Measurements from ENCODE around the gene CREB1.

The CREB1 gene

DNA sequence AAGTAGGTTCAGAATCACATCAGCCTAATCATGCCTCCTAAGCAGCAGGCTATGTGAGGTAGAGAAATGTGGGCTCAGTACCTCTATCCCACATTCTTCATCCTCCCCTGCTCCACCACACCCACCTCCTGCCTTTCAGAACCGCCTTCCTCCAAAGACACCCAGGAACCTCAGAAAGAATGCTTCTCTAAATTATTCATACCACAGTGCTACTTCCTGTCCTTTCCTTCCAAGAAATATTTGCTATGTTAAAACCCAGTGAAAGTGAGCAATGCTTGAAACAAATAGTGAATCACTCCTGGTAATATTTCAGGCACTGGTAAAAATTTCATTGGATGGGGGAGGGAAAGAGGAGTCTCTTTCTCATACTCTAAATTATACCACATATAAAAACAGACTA is 24.0 kb upstream of the CREB1 start:
- no peak for DNase-seq (ENCODE audit: low read depth, low spot score)
- TF ChIP-seq, protein P1, sequence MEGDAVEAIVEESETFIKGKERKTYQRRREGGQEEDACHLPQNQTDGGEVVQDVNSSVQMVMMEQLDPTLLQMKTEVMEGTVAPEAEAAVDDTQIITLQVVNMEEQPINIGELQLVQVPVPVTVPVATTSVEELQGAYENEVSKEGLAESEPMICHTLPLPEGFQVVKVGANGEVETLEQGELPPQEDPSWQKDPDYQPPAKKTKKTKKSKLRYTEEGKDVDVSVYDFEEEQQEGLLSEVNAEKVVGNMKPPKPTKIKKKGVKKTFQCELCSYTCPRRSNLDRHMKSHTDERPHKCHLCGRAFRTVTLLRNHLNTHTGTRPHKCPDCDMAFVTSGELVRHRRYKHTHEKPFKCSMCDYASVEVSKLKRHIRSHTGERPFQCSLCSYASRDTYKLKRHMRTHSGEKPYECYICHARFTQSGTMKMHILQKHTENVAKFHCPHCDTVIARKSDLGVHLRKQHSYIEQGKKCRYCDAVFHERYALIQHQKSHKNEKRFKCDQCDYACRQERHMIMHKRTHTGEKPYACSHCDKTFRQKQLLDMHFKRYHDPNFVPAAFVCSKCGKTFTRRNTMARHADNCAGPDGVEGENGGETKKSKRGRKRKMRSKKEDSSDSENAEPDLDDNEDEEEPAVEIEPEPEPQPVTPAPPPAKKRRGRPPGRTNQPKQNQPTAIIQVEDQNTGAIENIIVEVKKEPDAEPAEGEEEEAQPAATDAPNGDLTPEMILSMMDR (IDR thresholded peaks at IDR 0.05; ENCODE audit: insufficient read depth, low read length, missing control alignments) = no peak
- ChIA-PET POLR2A (interaction anchor here (0.8 to 1.9 kb wide), 3 partner anchors 8 to 26 kb away, joined by 4 to 17 read pairs (median 5); partner anchors contain the start of gene CREB1), CTCF (interaction anchor here (1.4 to 3.8 kb wide), 2 partner anchors 9 to 18 kb away, joined by 5 to 21 read pairs; no protein-coding TSS in a partner anchor)
- H3K4me3 ChIP-seq (ENCODE audit: low read depth, low read length) = no peak overlapping the region

DNA sequence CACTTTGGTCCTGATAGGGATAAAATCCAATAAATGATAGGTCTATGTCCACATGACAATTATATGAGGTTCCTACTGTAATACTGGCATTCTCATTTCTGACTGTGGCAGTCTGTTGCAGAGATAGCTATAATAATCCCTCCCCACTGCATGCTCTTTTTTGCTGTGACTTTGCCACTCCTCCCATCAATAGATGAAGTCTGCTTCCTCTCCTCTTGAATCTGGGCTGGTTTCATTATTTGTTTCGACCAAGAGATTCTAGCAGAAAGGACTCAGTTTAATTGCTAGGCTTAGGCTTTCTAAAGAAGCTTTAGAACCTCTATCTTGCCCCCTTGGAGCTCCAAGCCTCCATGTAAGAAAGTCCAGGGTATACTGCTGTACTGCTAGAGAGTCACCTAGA is 23.3 kb upstream of the CREB1 start:
- POLR2A ChIA-PET = interaction anchor here (1.0 to 1.2 kb wide), 2 partner anchors 23 to 24 kb away, joined by 3 to 4 read pairs; partner anchors contain the start of gene CREB1
- TF ChIP-seq, protein P1 (IDR thresholded peaks at IDR 0.05; ENCODE audit: insufficient read depth, low read length, missing control alignments) = no peak
- H3K4me3 ChIP-seq (ENCODE audit: low read depth, low read length) = no peak overlapping the region
- CTCF ChIA-PET = interaction anchor here (0.6 kb wide), 1 partner anchor 90 kb away, joined by 3 read pairs; no protein-coding TSS in a partner anchor
- no peak for DNase-seq (ENCODE audit: low read depth, low spot score)

DNA sequence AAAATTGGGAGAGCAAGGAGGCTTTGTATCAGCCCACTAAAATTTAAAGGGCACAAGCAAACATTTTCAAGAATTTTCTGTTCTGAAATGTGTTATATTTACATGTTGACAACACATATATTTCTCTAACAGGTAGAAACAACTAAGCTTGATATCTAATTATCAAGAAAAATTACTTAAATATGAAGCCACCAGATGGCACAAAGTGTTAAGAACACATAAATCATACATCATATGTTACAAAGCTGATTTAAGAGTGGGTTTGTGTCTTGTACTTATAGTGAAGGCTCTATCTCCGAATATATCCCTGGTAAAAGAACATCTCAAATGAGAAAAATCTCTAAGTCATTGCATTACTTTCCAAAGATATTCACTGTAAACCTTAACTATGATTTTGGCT is 19.6 kb upstream of the CREB1 start:
- no peak overlapping the region for H3K4me3 ChIP-seq (ENCODE audit: low read depth, low read length)
- ChIA-PET POLR2A (no interaction called here), CTCF (interaction anchor here (1.1 to 1.4 kb wide), 2 partner anchors 14 to 16 kb away, joined by 3 read pairs; no protein-coding TSS in a partner anchor)
- no peak for DNase-seq (ENCODE audit: low read depth, low spot score)
- TF ChIP-seq, protein P1 (IDR thresholded peaks at IDR 0.05; ENCODE audit: insufficient read depth, low read length, missing control alignments) = no peak

DNA sequence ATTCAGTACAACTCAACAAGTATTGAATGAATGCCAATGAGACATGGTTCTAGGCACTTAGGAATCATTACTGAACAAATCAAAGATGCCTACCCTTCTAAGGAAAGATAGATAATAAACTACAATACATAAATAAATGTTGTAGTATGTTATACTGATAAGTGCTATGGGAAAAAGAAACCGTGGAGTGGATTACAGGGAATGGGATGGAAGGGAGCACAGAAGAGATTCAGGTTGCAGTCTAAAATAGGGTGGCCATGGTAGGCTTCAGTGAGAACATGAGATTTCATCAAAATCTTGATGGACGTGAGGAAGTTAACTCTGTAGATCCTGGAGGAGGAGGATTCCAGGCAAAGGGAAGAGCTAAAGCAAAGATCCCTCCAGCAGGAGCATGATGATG is 17.9 kb upstream of the CREB1 start:
- DNase-seq (ENCODE audit: low read depth, low spot score) = no peak
- POLR2A ChIA-PET = no interaction called here
- no peak overlapping the region for H3K4me3 ChIP-seq (ENCODE audit: low read depth, low read length)
- TF ChIP-seq, protein P1 (IDR thresholded peaks at IDR 0.05; ENCODE audit: insufficient read depth, low read length, missing control alignments) = no peak
- CTCF ChIA-PET = no interaction called here

DNA sequence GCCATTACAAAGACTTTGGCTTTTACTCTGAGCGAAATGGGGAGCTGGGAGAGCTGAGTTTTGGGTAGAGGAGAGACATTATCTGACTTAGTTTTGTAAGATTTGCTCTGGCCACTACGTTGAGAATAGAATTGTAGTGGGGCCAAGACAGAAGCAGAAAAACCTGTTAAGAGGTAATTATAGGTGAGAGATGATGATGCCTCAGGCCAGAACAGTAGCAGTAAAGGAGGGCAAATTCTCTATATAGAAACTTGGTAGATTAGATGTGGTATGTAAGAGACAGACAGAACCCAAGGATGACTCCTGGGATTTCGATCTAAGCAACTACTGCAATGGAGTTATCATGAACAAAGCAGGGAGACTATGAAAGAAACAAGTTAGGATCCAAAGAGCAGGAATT is 17.4 kb upstream of the CREB1 start:
- ChIA-PET CTCF (interaction anchor here (1.2 kb wide), 1 partner anchor 9 kb away, joined by 3 read pairs; no protein-coding TSS in a partner anchor), POLR2A (no interaction called here)
- DNase-seq (ENCODE audit: low read depth, low spot score) = no peak
- no peak overlapping the region for H3K4me3 ChIP-seq (ENCODE audit: low read depth, low read length)
- TF ChIP-seq, protein P1 (IDR thresholded peaks at IDR 0.05; ENCODE audit: insufficient read depth, low read length, missing control alignments) = no peak

DNA sequence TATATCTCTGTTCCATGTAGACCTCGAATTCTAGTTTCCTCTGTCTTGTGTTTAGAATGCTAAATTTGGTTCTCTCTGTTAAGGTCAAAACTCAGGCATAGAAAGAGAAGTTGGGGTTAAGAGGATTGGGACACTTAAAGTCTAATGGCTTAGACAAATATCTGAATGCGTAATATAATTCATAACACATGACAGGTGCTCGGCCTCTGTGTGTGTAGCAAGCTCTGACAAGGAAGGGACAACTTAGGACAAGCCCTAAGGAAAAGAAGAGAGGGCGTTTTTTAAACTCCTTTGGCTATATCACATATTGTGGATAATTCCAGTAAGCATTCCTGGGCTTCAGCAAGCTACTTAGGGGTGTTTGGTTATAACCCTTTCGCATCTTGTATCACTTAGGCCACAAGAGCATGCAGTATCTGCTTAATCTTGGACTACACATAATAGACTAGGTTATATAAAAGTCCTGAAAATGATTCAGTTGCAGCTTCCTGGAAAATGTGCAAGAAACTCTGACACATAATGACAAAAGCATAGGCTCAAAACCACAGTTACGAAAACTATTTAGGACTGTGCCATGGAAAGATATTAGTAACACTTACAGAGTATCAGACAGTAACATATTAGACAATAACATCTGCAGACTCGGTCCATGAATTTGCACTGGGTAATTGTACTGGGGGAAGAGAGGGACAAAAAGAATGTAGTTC is 16.1 kb upstream of the CREB1 start:
- peak; percentile 99 for DNase-seq (ENCODE audit: low read depth, low spot score)
- TF ChIP-seq, protein P1 (IDR thresholded peaks at IDR 0.05; ENCODE audit: insufficient read depth, low read length, missing control alignments) = no peak
- no peak overlapping the region for H3K4me3 ChIP-seq (ENCODE audit: low read depth, low read length)
- ChIA-PET POLR2A (interaction anchor here (0.8 to 2.0 kb wide), 7 partner anchors 9 to 347 kb away, joined by 3 to 18 read pairs (median 5); partner anchors contain the start of genes CREB1, KLF7 and METTL21A), CTCF (interaction anchor here (1.8 kb wide), 1 partner anchor 9 kb away, joined by 5 read pairs; no protein-coding TSS in a partner anchor)

Data from AG04449 (cell line).